OCI-LY7 (cell line): ENCODE results near the gene FCRL2.

Source experiments
- EZH2phosphoT487 ChIP-seq: fragments of 200-600 bp; sonication (generic); IDR thresholded peaks from 2 replicates; pipeline ENCODE4 v1.6.1; 2018; ENCODE audit warnings: low read depth, borderline replicate concordance, mild to moderate bottlenecking, mixed run types, antibody characterized with exemption, low read length, moderate library complexity, mixed read lengths
- TF ChIP-seq, protein P1 (sequence below): fragments of 200-600 bp; sonication (generic); conservative IDR thresholded peaks from 2 replicates; pipeline ENCODE4 v1.5.1; 2014; ENCODE audit warnings: mild to moderate bottlenecking, antibody characterized with exemption, low read length, moderate library complexity, mixed read lengths

DNA sequence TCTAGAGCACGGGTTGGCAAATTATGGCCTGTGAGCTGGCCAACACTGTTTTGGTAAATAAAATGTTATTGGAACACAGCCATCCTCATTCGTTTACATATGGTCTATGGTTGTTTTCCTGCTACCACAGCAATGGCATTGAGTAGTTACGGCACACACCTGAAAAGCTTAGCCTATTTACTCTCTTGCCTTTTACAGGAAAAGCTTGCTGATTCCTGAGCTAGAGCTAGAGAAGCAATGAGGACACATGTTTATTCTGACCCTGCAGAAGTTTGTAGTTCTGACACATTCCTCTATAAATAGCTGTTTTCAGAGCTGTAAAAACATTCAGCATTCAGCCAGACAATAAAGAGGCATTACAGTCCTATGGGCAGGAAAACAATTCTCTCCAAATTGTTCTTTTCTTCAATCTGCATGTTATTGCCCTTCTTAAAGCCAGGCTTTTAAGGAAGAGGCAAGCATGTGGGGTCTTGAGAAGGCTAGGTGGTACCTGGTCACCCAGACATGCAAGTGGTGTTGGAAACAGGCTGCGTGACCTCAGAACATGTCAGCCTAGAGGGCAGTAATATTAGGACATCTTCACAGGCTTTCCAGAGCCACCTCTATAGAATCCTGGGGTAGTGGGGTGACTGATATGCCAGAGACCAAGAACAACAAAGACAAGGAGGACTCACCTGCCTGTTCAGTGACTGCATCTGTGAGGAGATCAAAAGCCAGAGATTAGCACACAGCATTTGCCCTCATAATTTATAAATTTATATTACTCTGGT is 1.6 kb downstream of the FCRL2 start:
- TF ChIP-seq, protein P1, sequence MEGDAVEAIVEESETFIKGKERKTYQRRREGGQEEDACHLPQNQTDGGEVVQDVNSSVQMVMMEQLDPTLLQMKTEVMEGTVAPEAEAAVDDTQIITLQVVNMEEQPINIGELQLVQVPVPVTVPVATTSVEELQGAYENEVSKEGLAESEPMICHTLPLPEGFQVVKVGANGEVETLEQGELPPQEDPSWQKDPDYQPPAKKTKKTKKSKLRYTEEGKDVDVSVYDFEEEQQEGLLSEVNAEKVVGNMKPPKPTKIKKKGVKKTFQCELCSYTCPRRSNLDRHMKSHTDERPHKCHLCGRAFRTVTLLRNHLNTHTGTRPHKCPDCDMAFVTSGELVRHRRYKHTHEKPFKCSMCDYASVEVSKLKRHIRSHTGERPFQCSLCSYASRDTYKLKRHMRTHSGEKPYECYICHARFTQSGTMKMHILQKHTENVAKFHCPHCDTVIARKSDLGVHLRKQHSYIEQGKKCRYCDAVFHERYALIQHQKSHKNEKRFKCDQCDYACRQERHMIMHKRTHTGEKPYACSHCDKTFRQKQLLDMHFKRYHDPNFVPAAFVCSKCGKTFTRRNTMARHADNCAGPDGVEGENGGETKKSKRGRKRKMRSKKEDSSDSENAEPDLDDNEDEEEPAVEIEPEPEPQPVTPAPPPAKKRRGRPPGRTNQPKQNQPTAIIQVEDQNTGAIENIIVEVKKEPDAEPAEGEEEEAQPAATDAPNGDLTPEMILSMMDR = no peak
- TF ChIP-seq EZH2phosphoT487 = no peak
